Choroid plexus epithelial cell (primary cell): ENCODE data around the gene ANKUB1.
A peak's percentile ranks its signal among the peaks of the same experiment; 100 is the strongest.

ENCODE experiments used
- DNase-seq: peaks from one replicate; pipeline ENCODE4 v3.0.0-alpha.2; 2010; ENCODE audit warnings: low read depth
- H3K4me3 ChIP-seq: 2 replicates; pipeline ENCODE4 v1.5.1; 2011; ENCODE audit warnings: low read depth, mild to moderate bottlenecking, control low read depth, low read length, moderate library complexity
- TF ChIP-seq, protein P1 (sequence below): conservative IDR thresholded peaks from 2 replicates; pipeline ENCODE4 v1.5.1; 2011; ENCODE audit warnings: low read depth, mild to moderate bottlenecking, control low read depth, inconsistent platforms, low read length, moderate library complexity

The ANKUB1 gene

DNA sequence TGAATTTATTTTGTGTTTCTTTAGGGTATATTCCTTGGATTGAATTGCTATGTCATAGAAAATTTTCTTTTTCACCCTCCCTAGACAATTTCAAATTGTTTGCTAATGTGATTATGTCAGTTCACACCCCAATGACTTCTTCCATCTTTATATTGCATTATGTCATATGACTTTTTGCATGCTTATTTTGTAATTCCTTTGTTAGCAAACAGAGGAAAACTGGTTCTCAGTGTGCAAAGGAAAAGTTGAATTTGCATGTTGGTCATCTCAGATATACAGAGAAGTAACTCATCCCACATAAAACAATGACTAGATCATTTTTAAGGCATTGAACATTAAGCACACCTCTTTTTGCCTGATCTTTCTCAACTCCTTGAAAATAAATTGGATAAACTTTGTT, 17.3 kb upstream of the ANKUB1 start:
- DNase-seq, result no peak
- H3K4me3 ChIP-seq, result no peak overlapping the region
- TF ChIP-seq, protein P1, sequence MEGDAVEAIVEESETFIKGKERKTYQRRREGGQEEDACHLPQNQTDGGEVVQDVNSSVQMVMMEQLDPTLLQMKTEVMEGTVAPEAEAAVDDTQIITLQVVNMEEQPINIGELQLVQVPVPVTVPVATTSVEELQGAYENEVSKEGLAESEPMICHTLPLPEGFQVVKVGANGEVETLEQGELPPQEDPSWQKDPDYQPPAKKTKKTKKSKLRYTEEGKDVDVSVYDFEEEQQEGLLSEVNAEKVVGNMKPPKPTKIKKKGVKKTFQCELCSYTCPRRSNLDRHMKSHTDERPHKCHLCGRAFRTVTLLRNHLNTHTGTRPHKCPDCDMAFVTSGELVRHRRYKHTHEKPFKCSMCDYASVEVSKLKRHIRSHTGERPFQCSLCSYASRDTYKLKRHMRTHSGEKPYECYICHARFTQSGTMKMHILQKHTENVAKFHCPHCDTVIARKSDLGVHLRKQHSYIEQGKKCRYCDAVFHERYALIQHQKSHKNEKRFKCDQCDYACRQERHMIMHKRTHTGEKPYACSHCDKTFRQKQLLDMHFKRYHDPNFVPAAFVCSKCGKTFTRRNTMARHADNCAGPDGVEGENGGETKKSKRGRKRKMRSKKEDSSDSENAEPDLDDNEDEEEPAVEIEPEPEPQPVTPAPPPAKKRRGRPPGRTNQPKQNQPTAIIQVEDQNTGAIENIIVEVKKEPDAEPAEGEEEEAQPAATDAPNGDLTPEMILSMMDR, result no peak

DNA sequence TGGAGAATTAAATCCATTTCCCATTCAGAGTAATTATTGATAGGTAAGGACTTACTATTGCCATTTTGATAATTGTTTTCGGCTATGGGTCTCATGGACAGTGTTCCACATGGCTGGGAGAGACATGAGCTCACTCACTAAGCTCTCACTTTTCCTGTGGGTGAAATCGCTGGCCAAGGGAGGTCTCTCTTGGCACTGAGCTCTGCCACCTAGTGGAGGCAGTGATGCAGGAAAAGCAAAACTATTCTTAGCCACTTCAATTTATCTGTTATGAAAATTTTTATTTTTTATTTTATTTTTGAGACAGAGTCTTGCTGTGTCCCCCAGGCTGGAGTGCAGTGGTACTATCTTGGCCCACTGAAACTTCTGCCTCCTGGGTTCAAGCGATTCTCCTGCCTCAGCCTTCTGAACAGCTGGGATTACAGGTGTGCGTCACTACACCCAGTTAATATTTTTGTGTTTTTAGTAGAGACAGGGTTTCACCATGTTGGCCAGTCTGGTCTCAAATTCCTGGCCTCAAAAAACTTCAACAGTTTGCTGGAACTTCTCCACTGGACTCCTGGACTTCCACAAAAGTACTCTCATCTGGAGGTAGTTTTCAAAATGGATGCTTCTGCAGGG, 16.0 kb upstream of the ANKUB1 start:
- TF ChIP-seq, protein P1, result peak; percentile 91
- H3K4me3 ChIP-seq, result no peak overlapping the region
- peak; percentile 90 for DNase-seq

DNA sequence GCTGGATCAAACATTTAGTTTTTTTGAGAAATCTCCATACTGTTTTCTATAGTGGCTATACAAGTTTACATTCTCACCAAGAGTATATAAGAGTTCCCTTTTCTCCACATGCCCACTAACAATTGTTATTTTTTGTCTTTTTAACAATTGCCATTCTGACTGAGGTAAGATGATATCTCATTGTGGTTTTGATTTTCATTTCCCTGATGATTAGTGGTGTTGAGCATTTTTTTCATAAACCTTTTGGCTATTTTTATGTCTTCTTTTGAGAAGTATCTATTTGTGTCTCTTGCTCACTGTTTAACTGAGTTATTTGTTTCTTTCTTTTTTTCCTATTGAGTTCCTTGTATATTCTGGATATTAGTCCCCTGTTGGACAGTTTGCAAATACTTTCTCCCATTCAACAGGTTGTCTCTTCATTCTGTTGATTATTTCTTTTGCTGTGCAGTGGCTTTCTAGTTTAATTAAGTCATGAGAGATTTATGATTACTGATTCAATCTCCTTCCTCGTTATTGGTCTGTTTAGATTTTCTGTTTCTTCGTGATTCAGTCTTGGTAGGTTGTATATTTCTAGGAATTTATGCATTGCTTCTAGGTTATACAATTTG, 13.9 kb upstream of the ANKUB1 start:
- TF ChIP-seq, protein P1, result no peak
- no peak overlapping the region for H3K4me3 ChIP-seq
- no peak for DNase-seq

DNA sequence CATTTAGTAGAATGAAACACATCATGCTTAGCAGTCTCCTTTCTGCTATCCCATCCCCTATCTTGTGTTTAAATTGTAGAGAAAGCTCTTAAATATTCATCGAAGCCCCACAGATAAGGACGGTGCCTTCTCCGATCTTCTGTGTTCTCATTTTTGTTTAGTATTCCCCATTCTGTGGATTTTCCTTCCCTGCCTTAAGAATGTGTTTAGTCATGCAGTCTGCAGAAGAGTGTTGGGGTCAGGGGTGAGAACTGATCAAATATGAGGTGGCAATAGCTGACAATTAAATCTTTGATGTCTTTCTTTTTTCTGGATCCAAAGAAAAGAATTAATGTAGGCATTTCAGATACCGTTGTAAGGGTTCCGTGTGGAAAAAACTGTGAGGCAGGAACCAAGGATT, 9.3 kb upstream of the ANKUB1 start:
- H3K4me3 ChIP-seq, result no peak overlapping the region
- TF ChIP-seq, protein P1, result no peak

DNA sequence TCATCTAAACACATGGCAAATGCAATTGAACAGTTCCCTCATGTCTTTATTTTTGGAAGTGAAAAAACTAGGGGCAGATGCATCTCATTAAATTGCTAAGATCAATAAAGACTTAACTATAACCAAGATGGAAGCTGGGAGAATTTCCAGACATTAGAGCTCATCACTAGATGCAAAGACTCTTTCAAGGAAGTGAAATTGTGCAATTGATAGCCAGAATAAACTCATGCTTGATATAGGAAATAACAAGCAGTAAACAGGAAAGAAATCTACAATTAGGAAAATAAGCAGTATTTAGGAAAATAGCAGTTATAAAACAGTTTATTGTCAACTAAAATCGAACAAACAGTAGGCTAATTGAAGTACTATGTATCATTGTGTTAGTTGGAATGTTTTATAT, 8.8 kb upstream of the ANKUB1 start:
- TF ChIP-seq, protein P1, result no peak
- no peak overlapping the region for H3K4me3 ChIP-seq
- DNase-seq, result no peak

More for the DNA sequence above, 9.3 kb upstream of the ANKUB1 start:
- DNase-seq, result no peak

DNA sequence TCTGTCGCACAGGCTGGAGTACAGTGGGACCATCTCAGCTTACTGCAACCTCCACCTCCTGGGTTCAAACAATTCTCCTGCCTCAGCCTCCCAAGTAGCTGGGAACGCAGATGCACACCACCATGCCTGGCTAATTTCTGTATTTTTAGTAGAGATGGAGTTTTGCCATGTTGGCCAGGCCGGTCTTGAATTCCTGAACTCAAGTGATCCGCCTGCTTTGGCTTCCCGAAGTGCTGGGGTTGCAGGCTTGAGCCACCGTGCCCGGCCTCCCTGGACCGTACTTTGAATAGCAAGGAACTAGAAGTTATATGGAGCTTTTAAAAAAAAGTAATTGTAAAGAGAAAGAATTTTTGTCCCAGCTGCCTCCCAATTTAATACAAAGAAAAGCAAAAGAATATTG, 8.3 kb upstream of the ANKUB1 start:
- TF ChIP-seq, protein P1, result no peak
- no peak overlapping the region for H3K4me3 ChIP-seq
- DNase-seq, result no peak

DNA sequence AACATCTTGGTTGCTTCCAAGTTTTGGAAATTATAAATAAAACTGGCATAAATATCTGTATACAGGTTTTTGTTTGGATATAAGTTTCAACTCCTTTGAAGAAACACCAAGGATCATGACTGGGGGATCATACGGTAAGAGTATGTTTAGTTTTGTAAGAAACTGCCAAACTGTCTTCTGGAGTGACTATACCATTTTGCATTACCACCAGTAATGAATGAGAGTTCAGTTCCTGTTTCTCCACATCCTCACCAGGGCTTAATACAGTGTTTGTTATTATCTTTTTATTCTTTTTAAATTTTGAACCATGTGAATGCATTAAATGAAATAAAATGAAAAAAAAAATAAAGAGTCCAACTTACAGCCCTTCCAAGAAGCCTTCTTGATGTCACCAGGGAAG, 3.7 kb upstream of the ANKUB1 start:
- no peak overlapping the region for H3K4me3 ChIP-seq
- TF ChIP-seq, protein P1, result no peak

More for the DNA sequence above, 3.7 kb upstream of the ANKUB1 start:
- DNase-seq, result no peak
